Measurements from ENCODE around the gene WWP2.
A peak's percentile ranks its signal among the peaks of the same experiment; 100 is the strongest.

The WWP2 gene

DNA sequence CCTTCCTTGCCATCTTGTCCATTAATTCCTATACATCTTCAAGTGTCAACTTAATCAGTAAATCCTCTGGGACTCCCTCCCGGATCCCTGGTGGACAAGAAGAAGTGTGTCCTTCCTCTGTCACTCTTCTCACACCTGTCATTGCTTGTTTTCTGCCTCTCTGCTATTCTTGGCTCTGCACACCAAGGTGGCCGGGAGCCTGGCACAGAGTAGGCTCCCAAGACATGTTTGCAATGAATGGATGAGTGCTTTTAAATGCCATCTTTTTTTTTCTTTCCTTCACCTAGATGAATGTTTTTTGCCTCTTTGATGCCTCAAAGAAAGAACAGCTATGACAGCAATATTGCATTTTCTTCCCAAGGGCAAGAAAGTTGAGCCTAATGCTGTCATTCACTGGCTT, 131.0 kb downstream of the WWP2 start:
- no peak for DNase-seq

- no peak for DNase-seq
Measured at GRCh38 chr16:69894676-69895075, 132.5 kb downstream of the WWP2 start.

DNA sequence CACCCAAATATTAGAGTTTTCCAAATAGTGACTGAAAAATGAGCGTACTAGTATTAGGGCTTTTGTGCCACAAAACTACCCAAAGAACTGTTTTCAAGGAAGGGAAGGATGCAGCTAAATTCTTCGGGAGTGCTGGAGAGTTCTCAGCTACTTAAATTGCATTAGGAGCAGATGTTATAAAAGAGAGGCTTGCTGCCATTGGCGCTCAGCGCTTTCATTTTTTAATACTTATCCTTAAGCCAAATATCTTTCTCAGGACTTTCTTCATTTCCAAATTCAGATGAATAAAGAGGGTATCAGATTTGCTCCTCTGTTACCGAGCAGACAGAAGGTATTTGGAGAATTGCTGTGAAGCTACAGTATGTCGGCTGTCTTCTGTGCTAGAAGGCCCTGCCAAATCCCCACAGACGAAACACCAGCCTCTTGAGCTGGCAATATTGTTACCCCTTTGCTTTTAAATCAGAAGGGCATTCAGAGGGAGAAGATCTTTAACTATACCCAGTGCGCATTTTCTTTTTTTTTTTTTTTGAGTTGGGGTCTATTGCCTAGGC, 141.8 kb downstream of the WWP2 start:
- no peak for DNase-seq

DNA sequence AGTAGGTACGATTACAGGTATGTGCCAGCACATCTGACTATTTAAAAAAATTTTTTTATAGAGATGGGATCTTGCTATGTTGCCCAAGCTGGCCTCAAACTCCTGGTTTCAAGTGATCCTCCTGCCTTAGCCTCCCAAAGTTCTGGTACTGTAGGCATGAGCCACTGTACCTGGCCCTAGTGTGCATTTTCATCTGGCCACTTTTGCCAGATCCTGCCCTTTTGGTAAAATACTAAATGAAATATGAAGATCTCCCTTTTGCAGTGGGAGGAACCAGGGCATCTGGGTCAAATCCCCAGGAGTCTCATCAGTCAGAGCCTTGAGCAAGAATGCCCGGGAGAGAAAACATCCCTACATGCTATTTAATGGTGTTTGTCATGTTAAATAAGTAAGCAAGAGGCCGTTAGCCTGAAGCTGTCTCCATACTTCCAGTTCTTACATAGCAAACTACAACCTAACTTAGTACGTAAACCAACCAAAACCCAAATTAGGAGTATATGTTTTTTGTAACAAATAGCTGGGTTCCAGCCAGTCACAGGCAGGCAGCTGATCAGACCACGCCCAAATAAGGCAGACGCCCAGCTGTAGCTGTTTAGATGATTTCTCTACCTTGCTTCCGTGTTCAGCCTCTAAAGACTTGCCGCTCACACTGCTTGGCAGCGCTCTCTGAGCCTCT, 142.5 kb downstream of the WWP2 start:
- DNase-seq = no peak

DNA sequence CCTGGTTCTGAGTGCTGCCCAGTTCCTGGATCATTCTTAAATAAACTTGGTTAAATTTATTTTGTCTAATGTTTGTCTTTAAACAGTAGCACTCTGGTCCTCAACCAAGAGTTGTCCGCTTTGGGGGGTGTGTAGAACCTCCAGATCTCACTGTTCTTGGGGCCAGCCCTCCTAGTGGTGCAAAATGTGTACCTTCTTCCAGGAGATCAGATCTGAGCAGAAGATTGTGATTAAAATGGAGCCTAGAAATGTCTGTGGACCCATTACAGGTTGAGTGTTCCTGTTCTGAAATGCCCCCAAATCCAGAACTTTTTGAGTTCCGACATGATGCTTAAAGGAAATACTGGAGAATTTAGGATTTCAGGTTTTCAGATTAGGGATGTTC, 143.0 kb downstream of the WWP2 start:
- no peak for DNase-seq

GRCh38 chr16:69906838-69907401, 144.8 kb downstream of the WWP2 start:
- DNase-seq = no peak

DNA sequence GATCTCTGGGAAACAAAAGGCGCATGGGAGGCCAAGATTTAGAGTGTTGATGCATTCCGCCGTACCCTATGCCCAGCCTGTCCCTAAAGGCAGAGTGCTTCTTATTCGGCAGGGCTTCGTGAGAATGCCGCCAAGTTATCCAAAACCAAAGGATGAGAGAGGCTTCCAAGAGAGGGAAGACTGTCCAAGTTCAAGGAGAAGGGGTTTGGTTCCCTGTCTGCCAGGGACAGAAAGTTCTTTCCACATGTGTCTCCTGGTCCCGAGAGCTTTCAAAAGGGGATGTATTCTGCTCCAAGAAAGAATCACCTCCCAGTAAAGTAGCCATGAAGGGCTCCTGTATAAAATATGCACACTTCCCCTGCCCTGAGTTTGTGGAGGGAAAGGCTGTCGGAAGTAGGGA, 146.9 kb downstream of the WWP2 start:
- DNase-seq = no peak

- no peak for DNase-seq
Measured at GRCh38 chr16:69909760-69910159, 147.6 kb downstream of the WWP2 start.

- no peak for DNase-seq
Measured at GRCh38 chr16:69910964-69911363, 148.8 kb downstream of the WWP2 start.

DNA sequence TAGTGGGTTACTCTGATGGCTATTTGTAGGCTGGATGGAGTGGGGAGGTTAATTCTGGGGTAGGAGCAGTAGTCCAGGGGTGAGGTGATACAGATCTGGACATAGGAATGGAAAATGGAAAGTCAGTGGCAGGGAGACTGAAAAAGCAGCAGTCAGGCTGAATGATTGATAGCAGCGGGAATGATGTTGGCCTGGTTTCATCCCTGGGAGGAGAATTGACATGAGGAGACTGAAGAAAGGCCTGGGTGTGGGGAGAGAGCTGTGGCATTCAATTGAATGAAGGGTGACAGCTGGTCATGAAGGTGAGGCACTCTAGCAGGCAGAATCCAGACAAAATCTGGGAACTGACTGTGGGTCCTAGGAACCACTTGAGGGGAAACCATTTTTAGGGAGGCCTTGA, 154.3 kb downstream of the WWP2 start:
- no peak for DNase-seq

GRCh38 chr16:69917311-69917710, 155.2 kb downstream of the WWP2 start:
- DNase-seq = no peak

DNA sequence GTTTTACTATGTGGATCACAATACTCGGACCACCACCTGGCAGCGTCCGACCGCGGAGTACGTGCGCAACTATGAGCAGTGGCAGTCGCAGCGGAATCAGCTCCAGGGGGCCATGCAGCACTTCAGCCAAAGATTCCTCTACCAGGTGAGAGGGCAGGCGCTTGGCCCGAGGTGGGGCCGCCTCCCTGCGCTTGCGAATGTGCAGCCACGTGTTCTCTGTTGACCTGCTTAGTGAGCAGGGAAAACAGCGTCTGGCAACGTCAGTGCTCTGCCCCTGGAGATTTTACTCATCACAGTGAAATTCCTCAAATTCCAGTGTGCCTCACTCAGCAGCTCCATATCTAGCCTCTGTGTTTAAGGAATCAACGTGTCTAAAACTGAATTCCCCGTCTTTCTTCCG, 155.6 kb downstream of the WWP2 start:
- no peak for DNase-seq

- DNase-seq = no peak
Measured at GRCh38 chr16:69918241-69918640, 156.1 kb downstream of the WWP2 start.

DNA sequence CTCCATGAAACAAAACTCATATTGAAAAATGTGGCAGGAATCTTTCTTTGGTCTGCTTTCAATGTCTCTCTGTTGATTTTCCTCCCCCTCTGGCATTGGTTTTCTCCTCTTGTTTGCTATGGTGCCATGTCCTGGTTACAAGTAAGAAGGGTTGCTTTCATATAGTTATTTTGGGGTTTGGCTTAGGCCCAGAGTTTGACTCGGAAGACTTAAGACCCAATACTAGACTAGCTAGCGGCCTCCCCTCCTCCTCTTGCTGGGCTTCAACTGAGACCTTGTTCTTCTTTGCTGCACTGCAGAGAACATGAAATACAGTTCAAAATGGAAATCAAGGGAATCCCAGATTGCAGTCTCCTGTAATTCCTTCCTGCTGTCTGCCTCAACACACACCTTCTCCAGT, 159.0 kb downstream of the WWP2 start:
- no peak for DNase-seq

DNA sequence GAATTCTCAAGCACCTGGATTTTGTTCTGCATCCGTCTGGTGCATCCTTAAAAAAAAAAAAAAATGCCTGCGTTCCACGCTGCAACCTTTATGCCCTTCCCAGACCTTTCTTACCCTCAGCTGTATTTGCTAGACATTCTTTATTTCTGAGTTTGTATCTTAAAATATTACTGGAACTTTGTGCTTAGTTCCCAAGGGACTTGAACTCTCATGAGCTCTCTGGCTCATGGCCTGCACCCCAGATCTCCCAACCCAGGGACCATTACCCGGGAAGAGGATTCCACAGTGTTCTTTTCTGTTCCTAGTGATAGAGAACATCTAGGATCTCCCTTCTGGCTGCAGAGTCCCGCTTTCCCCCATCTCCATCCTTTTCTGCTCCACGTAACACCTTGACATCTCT, 160.1 kb downstream of the WWP2 start:
- DNase-seq = no peak

- DNase-seq = no peak
Measured at GRCh38 chr16:69924041-69924775, 162.1 kb downstream of the WWP2 start.

- DNase-seq = no peak
Measured at GRCh38 chr16:69924777-69925191, 162.7 kb downstream of the WWP2 start.

- no peak for DNase-seq
Measured at GRCh38 chr16:69925311-69925710, 163.2 kb downstream of the WWP2 start.

DNA sequence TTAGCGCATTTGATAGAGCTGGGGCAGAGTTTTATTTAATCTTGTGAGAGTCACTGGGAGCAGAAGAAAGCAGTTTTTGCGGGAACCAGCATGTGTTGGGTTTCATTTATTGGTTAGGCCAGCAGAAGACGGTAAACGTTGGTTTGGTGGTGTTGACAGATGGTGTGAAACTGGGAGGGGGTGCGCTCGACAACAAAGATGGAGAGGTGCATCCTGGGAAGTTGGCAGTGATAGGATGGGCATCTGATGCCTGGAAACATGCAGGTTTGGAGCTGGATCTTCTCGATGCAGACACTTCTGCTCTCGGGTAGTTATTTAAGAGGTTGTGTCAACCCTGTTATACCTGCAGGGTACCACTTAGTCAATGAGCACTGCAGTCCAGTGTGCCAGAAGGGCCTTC, 164.1 kb downstream of the WWP2 start:
- no peak for DNase-seq

GRCh38 chr16:69927056-69927757, 165.1 kb downstream of the WWP2 start:
- no peak for DNase-seq

DNA sequence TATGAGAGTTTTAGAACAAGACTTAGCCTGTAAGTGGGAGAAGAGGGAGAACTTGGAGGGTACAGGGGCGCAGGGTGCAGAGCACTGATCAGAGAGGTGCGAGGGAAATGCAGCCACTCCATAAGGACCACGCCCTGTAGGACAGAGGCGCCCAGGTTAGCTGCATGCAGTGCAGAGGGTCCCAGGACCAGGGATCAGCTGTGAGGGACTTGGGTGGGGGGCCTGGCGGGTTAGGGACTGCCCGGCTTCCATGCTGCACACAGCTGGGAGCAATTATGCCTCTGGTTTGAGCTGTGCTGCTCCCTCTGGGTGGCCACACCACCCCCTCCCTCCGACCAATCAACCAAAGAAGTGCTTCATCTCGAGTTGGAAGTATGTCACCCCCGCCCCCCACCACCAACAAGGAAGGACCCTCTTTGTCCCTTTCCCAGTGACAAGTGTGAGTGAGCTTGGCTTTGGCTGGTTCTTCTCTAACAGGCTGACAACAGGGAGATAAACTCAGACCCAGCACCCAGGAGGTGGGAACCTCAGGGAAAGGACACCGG, 166.8 kb downstream of the WWP2 start:
- no peak for DNase-seq

DNA sequence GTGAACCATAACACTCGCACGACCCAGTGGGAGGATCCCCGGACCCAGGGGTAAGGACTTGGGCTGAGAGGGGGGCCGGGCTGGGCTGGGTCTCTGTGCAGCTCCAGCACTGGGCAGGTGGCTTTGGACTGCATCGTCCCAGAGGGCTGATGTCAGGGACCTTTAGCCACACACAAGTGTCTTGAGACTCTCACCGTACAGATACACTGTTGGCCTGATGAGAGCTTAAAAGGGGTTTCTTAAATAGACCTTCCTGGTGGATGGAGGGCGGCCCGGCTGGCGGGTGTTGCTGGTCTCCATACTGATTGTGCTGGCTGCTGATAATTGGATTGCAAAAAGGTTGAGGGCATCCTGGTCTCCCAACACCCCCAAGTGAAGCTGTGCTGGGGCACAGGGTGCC, 167.3 kb downstream of the WWP2 start:
- no peak for DNase-seq

- DNase-seq = peak in 2 of 4 experiments; percentile 3 to 20
Measured at GRCh38 chr16:69930117-69930776, 168.1 kb downstream of the WWP2 start.
